ENCODE measurements around the gene MIF4GD. TPM values are rescaled to one million over a fixed set of nuclear protein-coding genes. Genes with fewer than 3 reads are reported as not detected.
A peak's percentile ranks its signal among the peaks of the same experiment; 100 is the strongest.

MIF4GD gene
- total and polyA plus RNA-seq, 9 of the 15 experiments (the other 6 are each of a cell fraction or from before 2014, with no cell fraction given): 11.8 to 63.8 (median 28.1) TPM

GRCh38 chr17:75240394-75241142 is 30.5 kb downstream of the MIF4GD start (continued):
- TF ChIP-seq ZFPM2 (CRISPR knock-in tag; IDR thresholded peaks at IDR 0.05): no peak
- TF ChIP-seq SMARCB1 (IDR thresholded peaks at IDR 0.05; ENCODE audit: insufficient read length, low read depth): no peak
- no peak for TF ChIP-seq HMG20B (CRISPR knock-in tag; IDR thresholded peaks at IDR 0.05)
- TF ChIP-seq POLR2H (tag; IDR thresholded peaks at IDR 0.05; ENCODE audit: low read depth): no peak
- no peak for TF ChIP-seq ZNF655 (CRISPR knock-in tag; IDR thresholded peaks at IDR 0.05)
- no peak for TF ChIP-seq NELFE (IDR thresholded peaks at IDR 0.05; ENCODE audit: insufficient read depth, insufficient read length)
- peak; percentile 78 for TF ChIP-seq CTBP1 (IDR thresholded peaks at IDR 0.05; ENCODE audit: borderline replicate concordance)
- TF ChIP-seq NR4A1 (CRISPR knock-in tag; IDR thresholded peaks at IDR 0.05): no peak
- TF ChIP-seq NR4A1 (tag; IDR thresholded peaks at IDR 0.05): no peak
- no peak for TF ChIP-seq MAFG (tag; conservative IDR thresholded peaks at IDR 0.05)
- TF ChIP-seq ZNF696 (CRISPR knock-in tag; conservative IDR thresholded peaks at IDR 0.05): no peak
- TF ChIP-seq ZNF408 (CRISPR knock-in tag; IDR thresholded peaks at IDR 0.05; ENCODE audit: low read depth): no peak
- TF ChIP-seq HDAC1 (IDR thresholded peaks at IDR 0.05): no peak
- TF ChIP-seq ZNF124 (CRISPR knock-in tag; IDR thresholded peaks at IDR 0.05): no peak
- peak; percentile 68 for TF ChIP-seq VEZF1 (CRISPR knock-in tag; IDR thresholded peaks at IDR 0.05)
- no peak for TF ChIP-seq IRF9 (tag; IDR thresholded peaks at IDR 0.05)
- no peak for TF ChIP-seq TBP (optimal IDR thresholded peaks at IDR 0.05; ENCODE audit: low read depth, low read length)
- no peak for TF ChIP-seq FOXJ2 (tag; IDR thresholded peaks at IDR 0.05)
- no peak for TF ChIP-seq MED1 (CRISPR knock-in tag; IDR thresholded peaks at IDR 0.05; ENCODE audit: borderline replicate concordance)
- no peak for TF ChIP-seq NFYB (IDR thresholded peaks at IDR 0.05; ENCODE audit: extremely low read depth, insufficient read length)
- no peak for TF ChIP-seq HMGXB4 (CRISPR knock-in tag; IDR thresholded peaks at IDR 0.05)
- no peak for TF ChIP-seq LCOR (CRISPR knock-in tag; IDR thresholded peaks at IDR 0.05)
- TF ChIP-seq ZBTB7A (IDR thresholded peaks at IDR 0.05; ENCODE audit: borderline replicate concordance, control insufficient read depth, low read depth, low read length): peak; percentile 93
- TF ChIP-seq SUPT5H (IDR thresholded peaks at IDR 0.05): no peak; the same call in 1 of the 2 replicates
- no peak for TF ChIP-seq TSC22D4 (tag; IDR thresholded peaks at IDR 0.05)

Data from K562 (cell line).